GM19463 (cell line): ENCODE data around the gene CFAP119.

ENCODE experiments used
- ATAC-seq: cut with Tn5 transposase; IDR thresholded peaks from one replicate; pipeline ENCODE4 v1.9.1; 2021; ENCODE audit warnings: mild to moderate bottlenecking, moderate library complexity; ENCODE audit not compliant: unreplicated experiment

Gene CFAP119

DNA sequence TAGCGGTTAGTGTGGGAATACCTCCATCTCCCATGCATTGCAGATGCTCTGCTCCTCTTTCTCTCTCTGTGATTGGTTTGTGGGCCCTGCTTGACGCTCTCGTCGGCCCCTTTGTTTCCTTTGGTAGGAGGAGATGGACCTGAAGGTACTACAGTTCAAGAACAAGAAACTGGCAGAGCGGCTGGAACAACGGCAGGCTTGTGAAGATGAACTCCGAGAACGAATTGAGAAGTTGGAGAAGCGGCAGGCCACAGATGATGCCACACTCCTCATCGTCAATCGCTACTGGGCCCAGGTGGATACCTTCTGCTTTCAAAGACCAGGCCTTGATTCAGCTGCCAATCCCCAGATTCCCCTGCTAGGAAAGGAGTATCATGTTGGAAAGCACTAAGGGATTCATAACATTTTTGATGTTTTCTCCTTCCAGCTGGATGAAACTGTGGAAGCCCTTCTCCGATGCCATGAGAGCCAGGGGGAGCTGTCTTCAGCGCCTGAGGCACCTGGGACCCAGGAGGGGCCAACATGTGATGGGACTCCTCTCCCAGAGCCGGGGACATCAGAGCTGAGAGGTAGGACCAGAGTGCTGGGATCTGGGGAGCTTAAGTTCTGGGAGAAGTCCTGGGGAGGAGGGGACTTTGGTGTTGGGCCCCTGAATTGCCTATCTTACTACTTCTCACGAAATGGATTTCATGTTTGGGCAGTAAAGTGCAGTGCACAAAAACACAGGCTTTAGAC is 1.3 kb upstream of the CFAP119 start:
- no peak for ATAC-seq

- ATAC-seq = peak; percentile 19
These were observed 385 bp downstream of the CFAP119 start for GRCh38 chr16:30761427-30761927.

DNA sequence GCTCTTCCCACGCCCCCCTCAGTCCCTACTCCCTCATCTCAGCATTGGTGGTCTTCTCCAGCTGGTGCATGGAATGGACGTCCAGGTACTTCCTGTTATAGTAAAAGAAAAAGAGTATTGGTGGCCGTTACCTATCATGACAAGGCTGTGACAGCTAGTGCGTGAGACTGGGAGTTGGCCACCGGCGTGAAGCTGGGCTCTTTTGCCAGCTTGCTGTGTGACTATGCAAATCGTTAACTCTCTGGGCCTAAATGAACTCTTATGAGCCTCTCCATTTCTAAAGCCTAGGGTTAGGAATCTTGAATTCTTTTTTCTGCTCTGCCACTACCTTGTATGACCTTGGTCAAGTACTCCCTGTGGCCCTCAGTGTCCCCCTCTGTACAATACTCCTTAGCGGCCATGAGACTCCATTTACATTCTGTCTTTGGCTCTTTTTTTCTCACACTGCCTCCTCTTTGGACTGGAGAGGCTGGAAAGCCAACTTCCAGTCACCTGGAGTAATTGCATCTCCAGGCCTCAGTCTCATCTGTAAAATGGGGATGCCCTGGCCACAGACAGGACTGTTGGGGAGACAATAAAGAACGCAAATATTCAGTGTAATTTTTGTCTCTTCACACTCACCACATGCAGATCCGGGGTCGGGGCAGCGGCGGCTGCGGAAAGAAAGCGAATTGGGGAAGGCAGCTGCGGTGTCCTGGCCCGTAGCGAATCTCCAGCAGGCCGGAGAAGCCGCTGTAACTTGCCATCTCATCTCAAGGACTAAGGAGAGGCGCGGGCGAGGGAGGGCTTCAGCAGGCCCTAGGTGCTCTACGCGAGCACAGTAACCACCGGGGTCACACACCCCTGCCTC is 1.1 kb downstream of the CFAP119 start:
- no peak for ATAC-seq

DNA sequence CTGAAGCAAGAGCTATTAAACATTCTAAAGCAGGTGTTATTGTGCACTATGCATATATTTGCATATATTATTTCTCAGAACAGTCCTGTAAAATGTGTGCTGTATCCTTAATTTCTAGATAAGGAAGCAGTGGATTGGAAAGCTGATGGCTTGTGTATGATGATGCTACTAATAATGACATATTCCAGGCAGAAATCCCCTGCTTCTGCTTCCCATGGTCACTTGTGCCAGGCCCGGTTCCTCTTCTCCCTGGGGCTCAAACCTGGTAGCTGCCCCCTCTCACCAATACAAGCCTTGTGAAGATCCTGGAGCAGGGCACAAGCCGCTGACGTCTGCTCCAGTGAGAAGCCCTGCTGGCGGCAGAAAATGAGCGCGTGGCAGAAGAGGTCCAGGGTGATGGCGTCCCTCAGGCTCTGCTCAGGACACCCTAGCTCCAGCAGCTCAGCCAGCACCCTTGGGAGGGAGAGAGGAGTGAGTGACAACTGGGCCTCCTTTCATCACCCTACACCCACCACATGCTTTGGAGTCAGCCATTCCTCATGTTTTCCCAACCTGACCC is 1.8 kb downstream of the CFAP119 start:
- ATAC-seq = no peak

DNA sequence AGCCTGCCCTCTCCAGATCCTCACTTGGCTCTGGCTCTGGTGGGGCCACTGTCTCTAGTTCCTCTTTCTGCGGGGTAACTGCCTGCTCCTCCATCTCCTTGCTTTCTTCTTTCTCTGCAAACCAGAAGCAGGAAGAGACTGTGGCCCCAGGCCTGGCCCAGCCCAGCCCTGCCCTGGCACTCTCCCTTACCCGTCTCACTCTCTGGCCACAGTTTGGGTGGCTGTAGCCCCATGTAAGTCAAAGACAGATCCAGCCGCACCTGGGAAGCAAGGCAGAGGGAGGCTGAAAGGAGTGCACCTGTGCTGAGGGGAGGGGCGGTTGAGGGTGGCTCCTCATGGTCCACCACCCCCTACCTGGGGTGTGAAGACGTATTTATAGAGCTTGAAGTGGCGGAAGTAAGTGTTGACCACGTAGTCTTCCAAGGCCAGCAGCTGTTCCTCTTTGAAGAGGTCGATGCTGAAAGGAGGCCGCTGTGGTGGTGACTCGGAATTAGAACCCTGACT is 2.8 kb downstream of the CFAP119 start:
- no peak for ATAC-seq

DNA sequence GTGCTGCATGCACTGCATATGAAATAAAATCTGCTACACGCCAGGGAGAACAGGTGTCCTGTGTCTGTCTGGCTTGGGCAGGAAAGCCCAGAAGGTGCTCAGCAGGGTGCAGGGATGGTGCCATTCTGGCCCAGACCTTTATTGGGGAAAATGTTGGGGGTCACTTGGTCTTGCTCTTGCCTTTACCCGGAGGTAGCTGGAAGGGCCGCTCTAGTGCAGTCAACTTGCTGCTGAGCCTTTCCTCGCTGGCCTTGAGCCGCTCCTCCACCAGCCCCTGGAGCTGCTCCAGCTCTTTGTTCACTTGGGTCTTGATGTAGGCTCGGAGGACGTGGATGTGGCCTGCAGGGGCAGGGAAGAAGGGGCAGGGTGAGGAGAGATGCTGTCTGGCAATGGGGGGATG is 4.5 kb downstream of the CFAP119 start:
- no peak for ATAC-seq

DNA sequence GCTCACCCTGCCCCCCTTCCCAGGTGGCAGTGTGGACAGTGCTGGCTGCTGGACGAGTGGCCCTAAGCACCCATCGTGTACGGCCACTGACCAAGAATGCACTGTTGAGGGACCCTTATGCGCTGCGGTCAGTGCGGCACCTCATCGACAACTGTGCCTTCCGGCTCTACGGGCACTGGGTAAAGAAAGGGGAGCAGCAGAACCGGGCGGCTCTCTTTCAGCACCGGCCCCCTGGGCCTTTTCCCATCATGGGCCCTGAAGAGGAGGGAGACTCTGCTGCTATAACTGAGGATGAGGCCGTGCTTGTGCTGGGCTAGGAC is 5.1 kb downstream of the CFAP119 start:
- no peak for ATAC-seq

DNA sequence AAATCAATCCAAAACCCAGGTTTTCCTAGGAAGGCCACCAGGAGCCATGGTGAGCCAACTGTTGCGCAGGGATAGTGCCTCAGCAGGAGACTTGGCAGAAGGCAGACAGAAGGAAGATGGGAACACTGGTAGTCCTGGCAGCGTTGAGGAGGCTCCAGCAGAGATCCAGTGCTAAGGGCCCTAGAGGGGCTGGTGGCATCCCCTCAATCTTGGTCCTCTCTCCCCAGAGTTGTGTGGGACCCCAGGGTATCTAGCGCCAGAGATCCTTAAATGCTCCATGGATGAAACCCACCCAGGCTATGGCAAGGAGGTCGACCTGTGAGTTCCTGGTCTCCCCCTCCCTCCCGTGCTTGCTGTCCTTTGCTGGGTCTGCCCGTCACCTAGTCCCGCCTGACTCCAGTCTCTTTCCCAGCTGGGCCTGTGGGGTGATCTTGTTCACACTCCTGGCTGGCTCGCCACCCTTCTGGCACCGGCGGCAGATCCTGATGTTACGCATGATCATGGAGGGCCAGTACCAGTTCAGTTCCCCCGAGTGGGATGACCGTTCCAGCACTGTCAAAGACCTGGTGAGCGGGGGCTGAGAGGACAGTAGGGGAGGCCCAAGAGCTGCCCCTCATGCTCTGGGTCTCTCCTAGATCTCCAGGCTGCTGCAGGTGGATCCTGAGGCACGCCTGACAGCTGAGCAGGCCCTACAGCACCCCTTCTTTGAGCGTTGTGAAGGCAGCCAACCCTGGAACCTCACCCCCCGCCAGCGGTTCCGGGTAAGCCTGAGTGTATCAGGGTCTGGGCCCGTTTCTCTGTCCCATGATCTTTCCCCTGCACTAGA is 5.7 kb downstream of the CFAP119 start:
- ATAC-seq = no peak

- no peak for ATAC-seq
These were observed 8.3 kb downstream of the CFAP119 start for GRCh38 chr16:30753596-30753995.

DNA sequence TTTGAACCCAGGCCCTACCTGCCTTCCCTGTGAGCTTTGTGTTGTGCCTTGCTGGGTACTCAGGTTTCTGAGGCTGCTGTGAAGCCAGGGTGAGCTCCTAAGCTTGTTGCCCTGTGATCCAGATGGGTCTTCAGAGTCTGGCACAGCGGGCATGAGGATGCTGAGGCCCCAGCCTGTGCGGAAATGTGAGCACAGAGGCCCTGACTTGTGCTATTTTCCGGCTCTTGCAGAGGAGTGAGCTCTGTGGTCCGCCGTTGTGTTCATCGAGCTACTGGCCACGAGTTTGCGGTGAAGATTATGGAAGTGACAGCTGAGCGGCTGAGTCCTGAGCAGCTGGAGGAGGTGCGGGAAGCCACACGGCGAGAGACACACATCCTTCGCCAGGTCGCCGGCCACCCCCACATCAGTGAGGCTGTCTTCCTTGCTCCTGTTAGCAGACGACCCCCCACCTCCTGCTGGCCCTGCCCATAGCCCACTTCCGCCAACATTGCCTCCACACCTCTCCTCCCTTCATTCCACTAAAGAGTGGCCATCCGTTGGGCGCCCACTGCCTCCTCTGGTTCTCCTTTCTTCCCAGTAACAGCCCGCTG is 10.9 kb downstream of the CFAP119 start:
- ATAC-seq = no peak

DNA sequence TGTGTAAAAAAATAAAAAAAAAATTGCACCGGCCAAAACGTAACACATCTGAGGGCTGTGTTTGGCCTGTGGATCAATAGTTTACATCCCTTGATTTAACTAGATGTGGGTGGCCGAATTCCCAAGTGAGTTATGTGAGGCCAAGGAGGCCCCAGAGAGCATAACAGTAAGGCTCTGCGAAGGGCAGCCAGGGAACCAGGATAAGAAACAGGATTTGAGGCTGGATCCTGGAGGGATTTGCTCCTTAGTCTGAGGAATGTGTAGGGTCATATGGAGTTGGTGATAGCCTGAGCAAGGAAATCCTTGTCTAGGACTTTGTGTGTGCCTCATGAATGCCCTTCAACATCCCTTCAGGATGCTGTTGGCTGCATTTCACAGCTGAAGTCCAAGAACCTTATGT is 11.7 kb downstream of the CFAP119 start:
- no peak for ATAC-seq

DNA sequence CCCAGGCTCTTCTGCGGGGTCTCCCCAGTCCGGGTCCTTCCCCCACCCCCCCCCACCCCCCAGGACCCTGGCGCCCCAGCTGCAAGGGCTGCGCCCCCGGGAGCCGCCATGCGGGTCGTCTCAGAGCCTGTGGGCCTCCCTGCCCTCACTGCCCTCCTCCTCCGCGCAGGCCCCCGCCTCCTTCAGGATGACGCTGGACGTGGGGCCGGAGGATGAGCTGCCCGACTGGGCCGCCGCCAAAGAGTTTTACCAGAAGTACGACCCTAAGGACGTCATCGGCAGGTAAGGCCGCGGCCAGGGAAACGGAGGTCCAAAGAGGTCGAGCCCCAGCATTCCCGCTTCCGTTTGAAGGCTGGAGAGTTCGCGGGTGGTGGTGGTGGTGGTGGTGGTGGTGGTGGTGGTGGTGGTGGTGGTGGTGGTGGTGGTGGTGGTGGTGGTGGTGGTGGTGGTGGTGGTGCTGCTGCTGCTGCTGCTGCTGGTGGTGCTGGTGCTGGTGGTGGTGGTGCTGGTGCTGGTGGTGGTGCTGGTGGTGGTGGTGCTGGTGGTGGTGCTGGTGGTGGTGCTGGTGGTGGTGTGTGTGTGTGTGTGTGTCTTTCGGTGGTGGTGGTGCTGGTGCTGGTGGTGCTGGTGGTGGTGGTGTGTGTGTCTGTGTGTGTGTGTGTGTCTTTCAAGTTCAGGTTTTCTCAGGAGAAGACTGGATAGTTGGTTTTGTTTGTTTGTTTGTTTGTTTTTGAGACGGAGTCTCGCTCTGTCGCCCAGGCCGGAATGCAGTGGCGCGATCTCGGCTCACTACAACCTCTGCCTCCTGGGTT is 13.0 kb downstream of the CFAP119 start:
- ATAC-seq = peak; percentile 7

DNA sequence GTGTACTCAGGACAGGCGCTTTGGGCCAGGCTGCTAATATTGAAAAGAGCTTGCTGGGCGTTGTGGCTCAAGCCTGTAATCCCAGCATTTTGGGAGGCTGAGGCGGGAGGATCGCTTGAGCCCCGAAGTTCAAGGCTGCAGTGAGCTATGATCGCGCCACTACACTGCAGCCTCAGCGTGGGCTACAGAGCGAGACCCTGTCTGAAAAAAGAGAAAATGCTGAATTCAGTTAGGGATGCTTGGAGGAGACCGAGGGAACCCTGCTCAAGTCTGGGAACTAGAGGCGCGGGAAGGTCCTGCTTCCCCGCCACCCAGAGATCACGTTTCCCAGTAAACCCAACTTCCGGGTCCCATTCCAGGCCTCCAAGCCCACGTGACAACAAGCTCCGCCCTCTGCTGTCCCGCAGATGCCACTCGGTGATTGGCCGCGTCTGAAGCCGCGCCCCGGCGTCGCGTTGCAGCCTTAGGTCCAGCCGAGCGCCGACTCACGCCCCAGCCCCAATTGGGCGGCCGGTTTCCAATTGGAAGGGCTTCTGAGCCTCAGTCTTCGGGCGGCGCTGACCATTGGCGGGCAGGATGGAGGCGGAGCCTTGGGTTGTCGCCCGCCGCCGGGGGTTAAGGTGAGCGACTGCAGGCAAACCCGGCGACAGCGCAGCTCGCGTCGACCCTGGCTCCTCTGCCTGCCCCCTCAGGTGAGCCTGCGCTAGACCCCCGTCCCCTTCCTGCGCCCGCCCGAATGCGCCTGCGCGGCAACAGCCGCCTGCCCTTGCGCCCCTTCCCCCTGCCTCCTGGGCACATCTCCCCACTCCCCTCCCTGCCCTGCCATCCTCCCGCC is 13.8 kb downstream of the CFAP119 start, which contains the start of gene PHKG2:
TSS of gene PHKG2 (plus strand) at position 627 of the 835 bp plus-strand sequence. CDS start 396 bp downstream, outside the sequence.
- ATAC-seq = peak; percentile 98

DNA sequence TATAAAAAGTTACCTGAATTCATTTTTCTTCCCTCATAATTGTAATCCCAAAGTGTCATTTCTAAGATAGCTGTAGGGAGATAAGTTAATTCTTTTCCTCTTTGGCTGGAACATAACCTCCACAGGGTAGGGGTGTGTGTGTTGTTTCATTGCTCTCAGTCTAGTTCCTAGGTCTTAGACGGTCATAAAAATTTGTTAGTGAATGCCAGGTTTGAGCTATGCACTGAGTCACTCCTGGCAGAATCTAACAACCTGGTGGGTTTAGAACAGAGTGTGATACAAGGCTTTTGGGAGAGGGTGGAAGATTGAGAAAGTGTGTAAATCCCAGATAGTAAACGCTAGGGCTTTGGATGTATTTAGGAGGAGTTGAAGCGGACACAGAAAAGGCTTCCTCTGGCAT is 14.5 kb downstream of the CFAP119 start:
- no peak for ATAC-seq

- no peak for ATAC-seq
These were observed 15.2 kb downstream of the CFAP119 start for GRCh38 chr16:30746638-30747175.

GRCh38 chr16:30745082-30745481 is 16.8 kb downstream of the CFAP119 start:
- ATAC-seq = no peak

DNA sequence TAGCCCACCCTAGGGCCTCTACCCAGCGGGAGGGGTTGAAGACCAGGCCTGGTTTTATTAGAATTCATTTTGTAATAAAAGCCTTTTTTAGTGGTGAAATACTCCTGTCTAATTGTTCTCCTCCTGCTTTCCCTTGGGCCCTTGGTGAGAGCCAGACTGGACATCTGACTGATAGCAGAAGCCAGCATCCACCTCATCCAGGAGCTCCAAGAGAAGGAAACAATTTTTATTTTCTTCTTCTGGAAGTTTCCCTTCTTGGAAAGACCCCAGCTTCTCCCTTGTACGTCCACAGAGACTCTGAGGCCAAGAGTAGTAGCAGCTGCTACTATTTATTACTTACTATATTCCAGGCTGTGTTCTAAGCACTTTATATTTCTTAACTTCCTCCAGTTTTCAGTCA is 17.7 kb downstream of the CFAP119 start:
- no peak for ATAC-seq

- ATAC-seq = no peak
These were observed 18.1 kb downstream of the CFAP119 start for GRCh38 chr16:30743716-30744115.
